ENCODE measurements around the gene ADAM10.

ADAM10 gene

GRCh38 chr15:58585693-58586443 is 163.6 kb downstream of the ADAM10 start:
- no peak for DNase-seq

- no peak for DNase-seq
Measured at GRCh38 chr15:58584789-58585461, 164.6 kb downstream of the ADAM10 start.

- DNase-seq, result peak in 1 of 56 donors; percentile 12
Measured at GRCh38 chr15:58583171-58583908, 166.2 kb downstream of the ADAM10 start.

GRCh38 chr15:58582160-58582559 is 167.3 kb downstream of the ADAM10 start:
- DNase-seq, result peak in 3 of 56 donors; percentile 7 to 35 (median 16)

GRCh38 chr15:58576657-58577056 is 172.8 kb downstream of the ADAM10 start:
- DNase-seq, result no peak

GRCh38 chr15:58575045-58575786 is 174.3 kb downstream of the ADAM10 start:
- DNase-seq, result no peak

- no peak for DNase-seq
Measured at GRCh38 chr15:58574631-58575030, 174.9 kb downstream of the ADAM10 start.

GRCh38 chr15:58573270-58573669 is 176.2 kb downstream of the ADAM10 start:
- DNase-seq, result no peak

GRCh38 chr15:58572521-58572920 is 177.0 kb downstream of the ADAM10 start:
- DNase-seq, result no peak

GRCh38 chr15:58571491-58571890 is 178.0 kb downstream of the ADAM10 start:
- DNase-seq, result no peak

GRCh38 chr15:58569455-58569854 is 180.1 kb downstream of the ADAM10 start:
- no peak for DNase-seq

GRCh38 chr15:58568157-58568571 is 181.3 kb downstream of the ADAM10 start:
- peak in 2 of 56 donors; percentile 20 to 57 for DNase-seq

- DNase-seq, result no peak
Measured at GRCh38 chr15:58566029-58566428, 183.5 kb downstream of the ADAM10 start.

- no peak for DNase-seq
Measured at GRCh38 chr15:58565619-58566018, 183.9 kb downstream of the ADAM10 start.

- no peak for DNase-seq
Measured at GRCh38 chr15:58564981-58565380, 184.5 kb downstream of the ADAM10 start.

GRCh38 chr15:58562135-58562534 is 187.4 kb downstream of the ADAM10 start:
- DNase-seq, result no peak

GRCh38 chr15:58561321-58561720 is 188.2 kb downstream of the ADAM10 start:
- no peak for DNase-seq

GRCh38 chr15:58559904-58560588 is 189.5 kb downstream of the ADAM10 start:
- no peak for DNase-seq

- DNase-seq, result no peak
Measured at GRCh38 chr15:58558777-58559176, 190.7 kb downstream of the ADAM10 start.

GRCh38 chr15:58556541-58556940 is 193.0 kb downstream of the ADAM10 start:
- no peak for DNase-seq

- DNase-seq, result no peak
Measured at GRCh38 chr15:58556028-58556361, 193.5 kb downstream of the ADAM10 start.

Data from amygdala (tissue), 56 donors.